Suppressor macrophage treated with lipopolysaccharide for 4 hours (primary cell): ENCODE results near the gene ITGB7.
"Not testable (repeated sequence)": the region's sequence is repeated elsewhere in the genome, so short reads cannot be mapped to it uniquely, and the experiment has no call there.

ENCODE experiments used
- DNase-seq: peaks from one replicate; pipeline ENCODE4 v3.0.0-alpha.2; 2020

Gene ITGB7

GRCh38 chr12:53196486-53196885 is 10.6 kb downstream of the ITGB7 start:
- no peak for DNase-seq

GRCh38 chr12:53195516-53196420 is 11.3 kb downstream of the ITGB7 start:
- no peak for DNase-seq

GRCh38 chr12:53194973-53195372 is 12.1 kb downstream of the ITGB7 start:
- no peak for DNase-seq

- DNase-seq, result no peak
Observed at GRCh38 chr12:53193985-53194716, 12.9 kb downstream of the ITGB7 start.

- DNase-seq, result no peak
Observed at GRCh38 chr12:53193040-53193439, 14.0 kb downstream of the ITGB7 start.

GRCh38 chr12:53192531-53193021 is 14.5 kb downstream of the ITGB7 start:
- no peak for DNase-seq

GRCh38 chr12:53191885-53192530 is 15.0 kb downstream of the ITGB7 start:
- DNase-seq, result no peak

- DNase-seq, result no peak
Observed at GRCh38 chr12:53191096-53191884, 15.8 kb downstream of the ITGB7 start.

GRCh38 chr12:53190108-53190729 is 16.8 kb downstream of the ITGB7 start:
- peak; percentile 28 for DNase-seq

GRCh38 chr12:53187145-53187899 is 19.7 kb downstream of the ITGB7 start:
- no peak for DNase-seq

- no peak for DNase-seq
Observed at GRCh38 chr12:53186745-53187144, 20.3 kb downstream of the ITGB7 start.

GRCh38 chr12:53185582-53186153 is 21.4 kb downstream of the ITGB7 start:
- DNase-seq, result no peak

GRCh38 chr12:53184828-53185227 is 22.2 kb downstream of the ITGB7 start:
- no peak for DNase-seq

GRCh38 chr12:53182903-53183302 is 24.1 kb downstream of the ITGB7 start:
- peak; percentile 80 for DNase-seq

GRCh38 chr12:53181935-53182334 is 25.1 kb downstream of the ITGB7 start:
- DNase-seq, result peak; percentile 22

GRCh38 chr12:53180931-53181645 is 26.0 kb downstream of the ITGB7 start:
- DNase-seq, result peak; percentile 64

GRCh38 chr12:53180220-53180930 is 26.7 kb downstream of the ITGB7 start, which contains the start of the genes CSAD and ZNF740:
CSAD (minus strand) TSS chr12:53180925; CDS start chr12:53173470, 7,455 bp downstream.
ZNF740 (plus strand) TSS chr12:53180722; CDS start chr12:53181984, 1,262 bp downstream.
- DNase-seq, result peak; percentile 98

- no peak for DNase-seq
Observed at GRCh38 chr12:53179687-53180219, 27.3 kb downstream of the ITGB7 start.

GRCh38 chr12:53178803-53179202 is 28.2 kb downstream of the ITGB7 start:
- DNase-seq, result not testable (repeated sequence)
